ENCODE data around the gene PROP1. TPM values are rescaled to one million over a fixed set of nuclear protein-coding genes. Genes with fewer than 3 reads are reported as not detected.

The PROP1 gene
- total RNA-seq (2022; extraction: Qiagen RNA extraction; ENCODE audit: low read depth) = not detected in 5 replicates

GRCh38 chr5:177995691-177996595 is at the start of gene PROP1:
Gene PROP1 (minus strand): TSS chr5:177996242. CDS start chr5:177995933, 309 bp downstream.

Other genes with a start within 250 kb of the PROP1 start
- gene FAM153A, start 213.3 kb downstream of the PROP1 start, total RNA-seq (2022; extraction: Qiagen RNA extraction; ENCODE audit: low read depth) = not detected in 5 replicates
- gene N4BP3, start 117.3 kb upstream of the PROP1 start, total RNA-seq (2022; extraction: Qiagen RNA extraction; ENCODE audit: low read depth) = 0.94 to 1.6 TPM (median 1.4 TPM) in 5 replicates
- gene RMND5B, start 134.8 kb upstream of the PROP1 start, total RNA-seq (2022; extraction: Qiagen RNA extraction; ENCODE audit: low read depth) = 21.0 to 31.1 TPM (median 29.6 TPM) in 5 replicates
- gene NHP2, start 157.6 kb upstream of the PROP1 start, total RNA-seq (2022; extraction: Qiagen RNA extraction; ENCODE audit: low read depth) = 392 to 507 TPM (median 426 TPM) in 5 replicates
- not detected in 5 replicates for gene GMCL2, start 191.1 kb upstream of the PROP1 start, total RNA-seq (2022; extraction: Qiagen RNA extraction; ENCODE audit: low read depth)
- gene HNRNPAB, start 208.3 kb upstream of the PROP1 start, total RNA-seq (2022; extraction: Qiagen RNA extraction; ENCODE audit: low read depth) = 318 to 343 TPM (median 328 TPM) in 5 replicates
- 6.4 to 11.6 TPM (median 7.9 TPM) in 5 replicates for gene PHYKPL, start 236.6 kb upstream of the PROP1 start, total RNA-seq (2022; extraction: Qiagen RNA extraction; ENCODE audit: low read depth)

All from A549 treated with CpdA at 1 μM for 4 hours (cell line).